Loucy (cell line): ENCODE results near the gene CBX5.
"Not testable (repeated sequence)": the region's sequence is repeated elsewhere in the genome, so short reads cannot be mapped to it uniquely, and the experiment has no call there.

Source experiments
- H2AFZ ChIP-seq: fragments of 200-600 bp; sonication (generic); 2 replicates; pipeline ENCODE4 v1.6.0; 2016; ENCODE audit warnings: antibody characterized with exemption, mild to moderate bottlenecking, low read length, moderate library complexity
- H3F3A ChIP-seq: fragments of 200-600 bp; 2 replicates; pipeline ENCODE4 v1.6.0; 2016; ENCODE audit warnings: antibody characterized with exemption, low read depth, mild to moderate bottlenecking
- H3K27me3 ChIP-seq: fragments of 200-600 bp; sonication (generic); 2 replicates; pipeline ENCODE4 v1.6.1; 2014; ENCODE audit warnings: low read length, mild to moderate bottlenecking; ENCODE audit not compliant: insufficient read depth, poor library complexity, severe bottlenecking
- H3K36me3 ChIP-seq: fragments of 200-600 bp; sonication (generic); 2 replicates; pipeline ENCODE4 v1.6.1; 2016; ENCODE audit warnings: low read length; ENCODE audit not compliant: insufficient read depth
- H3K4me1 ChIP-seq: fragments of 200-600 bp; sonication (generic); 2 replicates; pipeline ENCODE4 v1.5.1; 2014; ENCODE audit warnings: low read length, mild to moderate bottlenecking; ENCODE audit not compliant: insufficient read depth, poor library complexity, severe bottlenecking
- H3K4me2 ChIP-seq: fragments of 200-600 bp; sonication (generic); 2 replicates; pipeline ENCODE4 v1.6.0; 2014; ENCODE audit warnings: antibody characterized with exemption, low read length, low read depth, mild to moderate bottlenecking; ENCODE audit not compliant: poor library complexity, severe bottlenecking
- H3K4me3 ChIP-seq: fragments of 200-600 bp; sonication (generic); 2 replicates; pipeline ENCODE4 v1.5.1; 2014; ENCODE audit warnings: low read length, mild to moderate bottlenecking, mixed read lengths; ENCODE audit not compliant: poor library complexity, severe bottlenecking
- H3K79me2 ChIP-seq: fragments of 200-600 bp; sonication (generic); 2 replicates; pipeline ENCODE4 v1.6.1; 2014; ENCODE audit warnings: low read length; ENCODE audit not compliant: insufficient read depth
- H3K9ac ChIP-seq: fragments of 200-600 bp; sonication (generic); 2 replicates; pipeline ENCODE4 v1.6.0; 2014; ENCODE audit warnings: mild to moderate bottlenecking, low read depth, low read length, moderate library complexity; ENCODE audit not compliant: poor library complexity, severe bottlenecking
- H3K9me2 ChIP-seq: fragments of 200-600 bp; sonication (generic); replicated peaks from 2 replicates; pipeline ENCODE4 v1.6.1; 2016; ENCODE audit warnings: low read depth, low read length, mixed read lengths
- H3K9me3 ChIP-seq: fragments of 200-600 bp; sonication (generic); 2 replicates; pipeline ENCODE4 v1.6.1; 2014; ENCODE audit warnings: mild to moderate bottlenecking, antibody characterized with exemption, low read length, low read depth; ENCODE audit not compliant: insufficient read depth
- H4K20me1 ChIP-seq: fragments of 200-600 bp; sonication (generic); 2 replicates; pipeline ENCODE4 v1.6.0; 2014; ENCODE audit warnings: antibody characterized with exemption, low read length, mild to moderate bottlenecking; ENCODE audit not compliant: insufficient read depth, poor library complexity, severe bottlenecking
- CTCF ChIP-seq: fragments of 200-600 bp; sonication (generic); conservative IDR thresholded peaks from 2 replicates; pipeline ENCODE4 v1.5.1; 2014; ENCODE audit warnings: mild to moderate bottlenecking, antibody characterized with exemption, low read length
- EZH2phosphoT487 ChIP-seq: fragments of 200-600 bp; IDR thresholded peaks from 2 replicates; pipeline ENCODE4 v1.6.1; 2018; ENCODE audit warnings: antibody characterized with exemption, mild to moderate bottlenecking, moderate library complexity, borderline replicate concordance

CBX5 gene

GRCh38 chr12:54279632-54280467, at the start of gene CBX5:
CBX5 (minus strand) TSS chr12:54280122; CDS start chr12:54257650, 22,472 bp downstream.
- Histone ChIP-seq H3K4me2 (peak within 1 kb of the TSS; percentile 99), H3K79me2 (peaks cover 91% of the 10 kb centered on the region), H3K9me3 (no peaks in the 10 kb centered on the region), H3K9ac (peak within 1 kb of the TSS; percentile 93), H3K9me2 (no peaks in the 10 kb centered on the region), H3K4me1 (peaks cover 46% of the 10 kb centered on the region), H3K4me3 (peak within 1 kb of the TSS; percentile 76), H3K36me3 (peaks cover 43% of the 10 kb centered on the region), H3K27me3 (peaks cover 21% of the 10 kb centered on the region), H3F3A (no peaks in the 10 kb centered on the region), H2AFZ (peak within 1 kb of the TSS; percentile 40), H4K20me1 (peaks cover 77% of the 10 kb centered on the region)
- TF ChIP-seq EZH2phosphoT487, result no peak
- no peak for TF ChIP-seq CTCF

GRCh38 chr12:54328595-54329337, 48.8 kb upstream of the CBX5 start:
- H3K9ac ChIP-seq, result peak overlapping the region; percentile 1

GRCh38 chr12:54325442-54326109, 45.7 kb upstream of the CBX5 start:
- Histone ChIP-seq H3K79me2 (peaks cover 31% of the 10 kb centered on the region), H3K4me2 (peak overlapping the region; percentile 87), H2AFZ (peak overlapping the region; percentile 56), H3K4me3 (peak overlapping the region; percentile 85), H3K9ac (peak overlapping the region; percentile 84), H3K4me1 (peaks cover 19% of the 10 kb centered on the region)
- H3K9me3 ChIP-seq, H3K36me3 ChIP-seq, H3K27me3 ChIP-seq, H3K9me2 ChIP-seq, H3F3A ChIP-seq, H4K20me1 ChIP-seq: not testable (repeated sequence)

More at GRCh38 chr12:54328595-54329337, 48.8 kb upstream of the CBX5 start:
- Histone ChIP-seq H3K36me3 (no peaks in the 10 kb centered on the region), H4K20me1 (no peaks in the 10 kb centered on the region), H3K9me2 (no peaks in the 10 kb centered on the region), H3K27me3 (no peaks in the 10 kb centered on the region), H3K4me3 (no peak overlapping the region), H3K79me2 (peaks cover 46% of the 10 kb centered on the region), H2AFZ (no peak overlapping the region), H3K4me1 (peaks cover 19% of the 10 kb centered on the region), H3K9me3 (no peaks in the 10 kb centered on the region), H3K4me2 (peak overlapping the region; percentile 14), H3F3A (no peaks in the 10 kb centered on the region)
- no peak for TF ChIP-seq EZH2phosphoT487
- no peak for TF ChIP-seq CTCF
